K562 (cell line): ENCODE data around the gene CDCA5. TPM values are rescaled to one million over a fixed set of nuclear protein-coding genes. Genes with fewer than 3 reads are reported as not detected.

ENCODE experiments used
- CXXC5 ChIP-seq: fragments of 250-450 bp; sonication (Bioruptor Pico); IDR thresholded peaks from 2 replicates; pipeline ENCODE4 v1.8.0; 2022; ENCODE audit warnings: inconsistent platforms, mild to moderate bottlenecking, moderate library complexity
- EP400 ChIP-seq: fragments of 450-650 bp; IDR thresholded peaks from 2 replicates; pipeline ENCODE4 v1.6.1; 2017; ENCODE audit warnings: antibody characterized with exemption, mild to moderate bottlenecking, moderate library complexity
- HNRNPLL ChIP-seq: fragments of 200-400 bp; formaldehyde crosslinking; IDR thresholded peaks from 2 replicates; pipeline ENCODE4 v1.6.1; 2017; ENCODE audit warnings: low read length, low read depth, mild to moderate bottlenecking; ENCODE audit not compliant: poor library complexity, severe bottlenecking
- JUND ChIP-seq, 2 experiments: IDR thresholded peaks; 2 replicates in 1 of 2; 3 replicates in 1 of 2; pipeline ENCODE4 v1.6.1; 2011; ENCODE audit warnings: borderline replicate concordance in 2 of 2, low read depth in 2 of 2, low read length in 2 of 2, improper control_type of control experiment in 1 of 2, missing biosample characterization in 1 of 2, missing genetic modification characterization in 1 of 2, missing genetic modification reagents in 1 of 2
- PHF8 ChIP-seq: fragments of 200-600 bp; sonication (generic); IDR thresholded peaks from 2 replicates; pipeline ENCODE4 v1.6.1; 2012; ENCODE audit warnings: mixed run types, mild to moderate bottlenecking, inconsistent platforms, low read length, moderate library complexity, borderline replicate concordance
- RUNX1 ChIP-seq: sonication (generic); IDR thresholded peaks from 2 replicates; pipeline ENCODE4 v1.6.1; 2016; ENCODE audit warnings: antibody characterized with exemption, low read depth
- TAL1 ChIP-seq: fragments of 450-650 bp; IDR thresholded peaks from 2 replicates; pipeline ENCODE4 v1.6.1; 2016; ENCODE audit warnings: mild to moderate bottlenecking
- ZNF184 ChIP-seq: sonication (generic); formaldehyde crosslinking; IDR thresholded peaks from 2 replicates; pipeline ENCODE4 v1.5.0; 2020; ENCODE audit warnings: missing genetic modification reagents
- polyA plus RNA-seq, 8 experiments: library from polyadenylated mRNA; depleted of rRNA in 4 of 8; stranded (reverse) in 5 of 8; unstranded in 3 of 8; fragments of >200 nt; fragmentation: Nextera tagmentation in 2 of 8; fragmentation: Illumina TruSeq in 1 of 8; extraction: Ambion mirVana in 2 of 8; extraction: Trizol in 1 of 8; gene quantifications; 2 replicates each; pipeline versions ENCODE4 v1.2.1 to v1.2.3, GENCODE V29; 2011 to 2014; ENCODE audit warnings: inconsistent platforms in 1 of 8, missing spikeins in 1 of 8
- total RNA-seq, 7 experiments: library from RNA; depleted of rRNA in 6 of 7; stranded (reverse); fragments of >200 nt in 6 of 7; fragmentation: Illumina TruSeq in 2 of 7; extraction: Trizol in 2 of 7; gene quantifications; 2 replicates each; pipeline versions ENCODE4 v1.2.1 to v1.2.3, GENCODE V29; 2011 to 2021; ENCODE audit warnings: low replicate concordance in 1 of 7
- TF ChIP-seq, protein P1 (sequence below): IDR thresholded peaks from 3 replicates; pipeline ENCODE4 v1.6.1; 2011; ENCODE audit warnings: borderline replicate concordance, mild to moderate bottlenecking; ENCODE audit not compliant: insufficient read length, insufficient read depth
- TF ChIP-seq, protein P2 (sequence below): IDR thresholded peaks from 3 replicates; pipeline ENCODE4 v1.6.1; 2011; ENCODE audit warnings: borderline replicate concordance, mild to moderate bottlenecking, moderate library complexity; ENCODE audit not compliant: insufficient read length; ENCODE audit errors: extremely low read depth
- TF ChIP-seq, protein P3 (sequence below): sonication (generic); formaldehyde crosslinking; IDR thresholded peaks from 2 replicates; pipeline ENCODE4 v1.8.1; 2023; ENCODE audit warnings: mild to moderate bottlenecking, missing genetic modification reagents, moderate library complexity
- TF ChIP-seq, protein P4 (sequence below): fragments of 450-650 bp; formaldehyde crosslinking; IDR thresholded peaks from 2 replicates; pipeline ENCODE4 v1.4.0; 2022; ENCODE audit warnings: missing genetic modification characterization
- TF ChIP-seq, protein P5 (sequence below): fragments of 250-450 bp; sonication (Bioruptor Pico); IDR thresholded peaks from 2 replicates; pipeline ENCODE4 v1.8.0; 2021; ENCODE audit warnings: moderate library complexity, mild to moderate bottlenecking, inconsistent platforms
- TF ChIP-seq, protein P6 (sequence below), 2 experiments: fragments of 450-650 bp; conservative IDR thresholded peaks; 2 replicates each; pipeline ENCODE4 v1.6.1; 2017; ENCODE audit warnings: mild to moderate bottlenecking in 2 of 2, moderate library complexity in 2 of 2
- TF ChIP-seq, protein P7 (sequence below): fragments of 450-650 bp; IDR thresholded peaks from 2 replicates; pipeline ENCODE4 v1.6.1; 2016; ENCODE audit warnings: antibody characterized with exemption

Gene CDCA5
- total and polyA plus RNA-seq, 9 of the 15 experiments (the other 6 are each of a cell fraction or from before 2014, with no cell fraction given) = 18.9 to 94.3 (median 64.6) TPM

DNA sequence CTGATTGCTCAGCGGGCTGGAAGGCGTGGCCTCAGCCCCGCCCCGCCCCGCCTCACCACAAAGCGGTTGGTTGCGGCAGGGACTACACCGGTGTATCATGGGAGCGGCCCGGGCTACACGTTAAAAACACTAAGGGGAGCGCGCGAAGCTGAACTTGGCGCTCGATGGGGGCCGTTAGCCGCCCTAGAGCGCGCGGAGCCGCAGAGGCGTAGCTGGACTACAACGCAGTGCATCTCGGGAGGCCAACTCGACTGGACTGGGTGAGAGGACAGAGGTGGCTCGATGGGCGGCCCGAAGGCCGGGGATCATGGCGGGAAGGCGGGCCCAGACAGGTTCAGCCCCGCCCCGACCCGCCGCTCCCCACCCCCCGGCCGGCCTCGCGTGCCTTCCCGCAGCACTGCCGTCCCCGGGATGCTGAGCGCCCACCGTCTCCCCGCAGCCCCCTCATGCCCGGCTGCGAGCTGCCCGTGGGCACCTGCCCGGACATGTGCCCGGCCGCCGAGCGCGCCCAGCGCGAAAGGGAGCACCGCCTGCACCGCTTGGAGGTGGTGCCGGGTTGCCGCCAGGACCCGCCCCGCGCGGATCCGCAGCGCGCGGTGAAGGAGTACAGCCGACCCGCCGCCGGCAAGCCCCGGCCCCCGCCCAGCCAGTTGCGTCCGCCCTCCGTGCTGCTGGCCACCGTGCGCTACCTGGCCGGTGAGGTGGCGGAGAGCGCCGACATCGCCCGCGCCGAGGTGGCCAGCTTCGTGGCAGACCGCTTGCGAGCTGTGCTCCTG is 42.8 kb downstream of the CDCA5 start, which contains the start of gene SAC3D1 (continued):
- TF ChIP-seq, protein P1, sequence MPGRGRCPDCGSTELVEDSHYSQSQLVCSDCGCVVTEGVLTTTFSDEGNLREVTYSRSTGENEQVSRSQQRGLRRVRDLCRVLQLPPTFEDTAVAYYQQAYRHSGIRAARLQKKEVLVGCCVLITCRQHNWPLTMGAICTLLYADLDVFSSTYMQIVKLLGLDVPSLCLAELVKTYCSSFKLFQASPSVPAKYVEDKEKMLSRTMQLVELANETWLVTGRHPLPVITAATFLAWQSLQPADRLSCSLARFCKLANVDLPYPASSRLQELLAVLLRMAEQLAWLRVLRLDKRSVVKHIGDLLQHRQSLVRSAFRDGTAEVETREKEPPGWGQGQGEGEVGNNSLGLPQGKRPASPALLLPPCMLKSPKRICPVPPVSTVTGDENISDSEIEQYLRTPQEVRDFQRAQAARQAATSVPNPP = no peak
- TF ChIP-seq, protein P2, sequence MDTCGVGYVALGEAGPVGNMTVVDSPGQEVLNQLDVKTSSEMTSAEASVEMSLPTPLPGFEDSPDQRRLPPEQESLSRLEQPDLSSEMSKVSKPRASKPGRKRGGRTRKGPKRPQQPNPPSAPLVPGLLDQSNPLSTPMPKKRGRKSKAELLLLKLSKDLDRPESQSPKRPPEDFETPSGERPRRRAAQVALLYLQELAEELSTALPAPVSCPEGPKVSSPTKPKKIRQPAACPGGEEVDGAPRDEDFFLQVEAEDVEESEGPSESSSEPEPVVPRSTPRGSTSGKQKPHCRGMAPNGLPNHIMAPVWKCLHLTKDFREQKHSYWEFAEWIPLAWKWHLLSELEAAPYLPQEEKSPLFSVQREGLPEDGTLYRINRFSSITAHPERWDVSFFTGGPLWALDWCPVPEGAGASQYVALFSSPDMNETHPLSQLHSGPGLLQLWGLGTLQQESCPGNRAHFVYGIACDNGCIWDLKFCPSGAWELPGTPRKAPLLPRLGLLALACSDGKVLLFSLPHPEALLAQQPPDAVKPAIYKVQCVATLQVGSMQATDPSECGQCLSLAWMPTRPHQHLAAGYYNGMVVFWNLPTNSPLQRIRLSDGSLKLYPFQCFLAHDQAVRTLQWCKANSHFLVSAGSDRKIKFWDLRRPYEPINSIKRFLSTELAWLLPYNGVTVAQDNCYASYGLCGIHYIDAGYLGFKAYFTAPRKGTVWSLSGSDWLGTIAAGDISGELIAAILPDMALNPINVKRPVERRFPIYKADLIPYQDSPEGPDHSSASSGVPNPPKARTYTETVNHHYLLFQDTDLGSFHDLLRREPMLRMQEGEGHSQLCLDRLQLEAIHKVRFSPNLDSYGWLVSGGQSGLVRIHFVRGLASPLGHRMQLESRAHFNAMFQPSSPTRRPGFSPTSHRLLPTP = no peak
- TF ChIP-seq CXXC5 = peak; percentile 85
- TF ChIP-seq TAL1 = no peak
- peak; percentile 87 for TF ChIP-seq PHF8
- TF ChIP-seq, protein P3, sequence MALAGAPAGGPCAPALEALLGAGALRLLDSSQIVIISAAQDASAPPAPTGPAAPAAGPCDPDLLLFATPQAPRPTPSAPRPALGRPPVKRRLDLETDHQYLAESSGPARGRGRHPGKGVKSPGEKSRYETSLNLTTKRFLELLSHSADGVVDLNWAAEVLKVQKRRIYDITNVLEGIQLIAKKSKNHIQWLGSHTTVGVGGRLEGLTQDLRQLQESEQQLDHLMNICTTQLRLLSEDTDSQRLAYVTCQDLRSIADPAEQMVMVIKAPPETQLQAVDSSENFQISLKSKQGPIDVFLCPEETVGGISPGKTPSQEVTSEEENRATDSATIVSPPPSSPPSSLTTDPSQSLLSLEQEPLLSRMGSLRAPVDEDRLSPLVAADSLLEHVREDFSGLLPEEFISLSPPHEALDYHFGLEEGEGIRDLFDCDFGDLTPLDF (CRISPR knock-in tag) = peak; percentile 97
- TF ChIP-seq, protein P4, sequence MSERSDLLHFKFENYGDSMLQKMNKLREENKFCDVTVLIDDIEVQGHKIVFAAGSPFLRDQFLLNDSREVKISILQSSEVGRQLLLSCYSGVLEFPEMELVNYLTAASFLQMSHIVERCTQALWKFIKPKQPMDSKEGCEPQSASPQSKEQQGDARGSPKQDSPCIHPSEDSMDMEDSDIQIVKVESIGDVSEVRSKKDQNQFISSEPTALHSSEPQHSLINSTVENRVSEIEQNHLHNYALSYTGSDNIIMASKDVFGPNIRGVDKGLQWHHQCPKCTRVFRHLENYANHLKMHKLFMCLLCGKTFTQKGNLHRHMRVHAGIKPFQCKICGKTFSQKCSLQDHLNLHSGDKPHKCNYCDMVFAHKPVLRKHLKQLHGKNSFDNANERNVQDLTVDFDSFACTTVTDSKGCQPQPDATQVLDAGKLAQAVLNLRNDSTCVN = no peak
- peak; percentile 93 for TF ChIP-seq EP400
- TF ChIP-seq JUND (IDR thresholded peaks at IDR 0.05; ENCODE audit: borderline replicate concordance, low read depth, low read length) = no peak; the same call in 1 of the 2 replicates
- TF ChIP-seq JUND (tag; IDR thresholded peaks at IDR 0.05; ENCODE audit: borderline replicate concordance, low read depth, low read length) = no peak
- TF ChIP-seq HNRNPLL = peak; percentile 71
- TF ChIP-seq, protein P5, sequence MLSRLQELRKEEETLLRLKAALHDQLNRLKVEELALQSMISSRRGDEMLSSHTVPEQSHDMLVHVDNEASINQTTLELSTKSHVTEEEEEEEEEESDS (CRISPR knock-in tag) = no peak
- no peak for TF ChIP-seq RUNX1
- TF ChIP-seq ZNF184 = no peak
- TF ChIP-seq, protein P6, sequence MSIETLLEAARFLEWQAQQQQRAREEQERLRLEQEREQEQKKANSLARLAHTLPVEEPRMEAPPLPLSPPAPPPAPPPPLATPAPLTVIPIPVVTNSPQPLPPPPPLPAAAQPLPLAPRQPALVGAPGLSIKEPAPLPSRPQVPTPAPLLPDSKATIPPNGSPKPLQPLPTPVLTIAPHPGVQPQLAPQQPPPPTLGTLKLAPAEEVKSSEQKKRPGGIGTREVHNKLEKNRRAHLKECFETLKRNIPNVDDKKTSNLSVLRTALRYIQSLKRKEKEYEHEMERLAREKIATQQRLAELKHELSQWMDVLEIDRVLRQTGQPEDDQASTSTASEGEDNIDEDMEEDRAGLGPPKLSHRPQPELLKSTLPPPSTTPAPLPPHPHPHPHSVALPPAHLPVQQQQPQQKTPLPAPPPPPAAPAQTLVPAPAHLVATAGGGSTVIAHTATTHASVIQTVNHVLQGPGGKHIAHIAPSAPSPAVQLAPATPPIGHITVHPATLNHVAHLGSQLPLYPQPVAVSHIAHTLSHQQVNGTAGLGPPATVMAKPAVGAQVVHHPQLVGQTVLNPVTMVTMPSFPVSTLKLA (conservative IDR thresholded peaks at IDR 0.05) = peak; percentile 42 to 76; a peak in 3 of 4 replicates
- TF ChIP-seq, protein P7, sequence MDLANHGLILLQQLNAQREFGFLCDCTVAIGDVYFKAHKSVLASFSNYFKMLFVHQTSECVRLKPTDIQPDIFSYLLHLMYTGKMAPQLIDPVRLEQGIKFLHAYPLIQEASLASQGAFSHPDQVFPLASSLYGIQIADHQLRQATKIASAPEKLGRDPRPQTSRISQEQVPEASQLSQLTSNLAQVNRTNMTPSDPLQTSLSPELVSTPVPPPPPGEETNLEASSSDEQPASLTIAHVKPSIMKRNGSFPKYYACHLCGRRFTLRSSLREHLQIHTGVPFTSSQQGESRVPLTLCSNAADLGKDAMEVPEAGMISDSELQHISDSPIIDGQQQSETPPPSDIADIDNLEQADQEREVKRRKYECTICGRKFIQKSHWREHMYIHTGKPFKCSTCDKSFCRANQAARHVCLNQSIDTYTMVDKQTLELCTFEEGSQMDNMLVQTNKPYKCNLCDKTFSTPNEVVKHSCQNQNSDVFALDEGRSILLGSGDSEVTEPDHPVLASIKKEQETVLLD = no peak
